ENCODE data around the gene PTPRD. TPM values are rescaled to one million over a fixed set of nuclear protein-coding genes. Genes with fewer than 3 reads are reported as not detected.

PTPRD gene
- total RNA-seq, 1 experiment from 2014 or later: 32.5 TPM

- H3K4me1 Mint-ChIP-seq: peaks cover 23 to 24% of the 10 kb centered on the region in 2 experiments
- H3K4me2 ChIP-seq (ENCODE audit: insufficient read depth, insufficient read length, low read length): no peak overlapping the region
- H2BK120ac ChIP-seq (ENCODE audit: low read depth, low read length, poor library complexity, severe bottlenecking): no peak overlapping the region
These were observed 2183.0 kb downstream of the PTPRD start for GRCh38 chr9:8429768-8430167.

More at GRCh38 chr9:8429768-8430167, 2183.0 kb downstream of the PTPRD start:
- H3K4me1 ChIP-seq (ENCODE audit: insufficient read depth, low read length): no peaks in the 10 kb centered on the region; the same call in 1 of the 2 replicates
- H3K36me3 Mint-ChIP-seq (ENCODE audit: insufficient read depth in 1 of 3, low read depth in 3 of 3): no peaks in the 10 kb centered on the region
- H2BK5ac ChIP-seq (ENCODE audit: insufficient read length, low read length): no peak overlapping the region
- no peak overlapping the region for H3K9ac ChIP-seq (ENCODE audit: extremely low read depth, insufficient read length, low read length)
- no peak overlapping the region for H3K56ac ChIP-seq (ENCODE audit: insufficient read length, low read depth, low read length)
- no peaks in the 10 kb centered on the region for H3K79me2 ChIP-seq (ENCODE audit: insufficient read depth, low read length)
- no peak for DNase-seq
- no peaks in the 10 kb centered on the region for H3K27me3 ChIP-seq (ENCODE audit: insufficient read depth, low read length)
- no peak overlapping the region for H2BK20ac ChIP-seq (ENCODE audit: low read depth, low read length, poor library complexity, severe bottlenecking)
- no peak overlapping the region for H2AFZ ChIP-seq (ENCODE audit: low read length)
- no peaks in the 10 kb centered on the region for H3K27me3 Mint-ChIP-seq (ENCODE audit: low read depth)
- no peak overlapping the region for H4K91ac ChIP-seq (ENCODE audit: insufficient read length, low read depth, low read length)
- H4K5ac ChIP-seq (ENCODE audit: insufficient read length, low read depth, low read length): no peak overlapping the region
- H3K9me3 Mint-ChIP-seq: no peaks in the 10 kb centered on the region
- WGBS (ENCODE audit: extremely low coverage, insufficient read length, low lambda C conversion rate): no CpG with 5 or more reads among the region's 1 CpG
- H3K4ac ChIP-seq (ENCODE audit: low read depth, low read length): no peak overlapping the region
- H4K20me1 ChIP-seq (ENCODE audit: control insufficient read depth, insufficient read depth, insufficient read length): no peaks in the 10 kb centered on the region
- H3K23ac ChIP-seq (ENCODE audit: insufficient read length, low read depth, low read length): no peak overlapping the region
- H3K9me3 ChIP-seq (ENCODE audit: control insufficient read depth, low read depth, low read length): no peaks in the 10 kb centered on the region
- H4K8ac ChIP-seq (replicated peaks; ENCODE audit: insufficient read length, low read depth, low read length): no peak overlapping the region
- no peak overlapping the region for H2BK15ac ChIP-seq (ENCODE audit: low read depth, low read length)
- no peak overlapping the region for H2AK5ac ChIP-seq (ENCODE audit: insufficient read length, low read length)
- no peak overlapping the region; a peak in 1 of 7 replicates for H3K27ac Mint-ChIP-seq
- H3K18ac ChIP-seq (ENCODE audit: insufficient read length, low read depth, low read length): no peak overlapping the region
- no peak overlapping the region for H2BK12ac ChIP-seq (ENCODE audit: insufficient read length, low read depth, low read length)
- H3K4me3 Mint-ChIP-seq: no peak overlapping the region
- H3K23me2 ChIP-seq (ENCODE audit: insufficient read length, low read depth, low read length, poor library complexity, severe bottlenecking): no peaks in the 10 kb centered on the region
- TF ChIP-seq CTCF (conservative IDR thresholded peaks at IDR 0.05): no peak
- H3K27ac ChIP-seq (ENCODE audit: insufficient read length, low read depth, low read length): no peak overlapping the region
- no peak overlapping the region for H3T11ph ChIP-seq (ENCODE audit: low read length)
- no peaks in the 10 kb centered on the region for H3K79me1 ChIP-seq (ENCODE audit: insufficient read depth, low read depth, low read length, poor library complexity, severe bottlenecking)
- H3K14ac ChIP-seq (ENCODE audit: insufficient read depth, low read length): no peak overlapping the region

All from H9 (cell line).